Measurements from ENCODE around the gene C1QTNF5. TPM values are rescaled to one million over a fixed set of nuclear protein-coding genes. Genes with fewer than 3 reads are reported as not detected.

The C1QTNF5 gene
- total and polyA plus RNA-seq, 2 experiments from 2014 or later, result 4.5 to 27.9 TPM

DNA sequence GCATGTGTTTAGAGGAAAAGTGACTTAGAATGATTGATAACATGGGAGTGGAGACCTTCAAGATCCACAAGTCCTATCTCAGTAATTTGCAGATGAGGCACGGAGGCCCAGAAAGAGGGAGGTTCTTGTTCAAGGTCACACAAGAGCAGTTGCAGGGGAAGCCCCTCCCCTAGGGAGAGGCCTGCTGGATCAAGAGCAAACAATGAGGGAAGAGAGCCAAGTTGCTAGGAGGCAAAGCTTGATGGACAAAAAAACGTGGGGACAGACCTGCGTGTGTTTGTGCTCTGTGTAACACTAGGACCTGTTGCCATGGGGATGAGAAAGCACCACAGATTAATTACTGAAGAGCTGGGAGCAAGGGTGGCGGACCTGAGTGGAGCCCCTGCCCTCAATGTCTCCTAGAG lies 12.2 kb upstream of the C1QTNF5 start:
- Histone ChIP-seq H3K36me3 (ENCODE audit: low read depth) (no peaks in the 10 kb centered on the region), H3K4me2 (ENCODE audit: unreplicated experiment) (no peak overlapping the region), H3K9me3 (ENCODE audit: low read depth) (no peaks in the 10 kb centered on the region), H3K9me2 (ENCODE audit: insufficient read depth) (no peaks in the 10 kb centered on the region), H3K4me3 (no peak overlapping the region), H3K79me2 (ENCODE audit: insufficient read depth) (no peaks in the 10 kb centered on the region), H3K9ac (no peak overlapping the region), H3F3A (ENCODE audit: insufficient read depth) (no peaks in the 10 kb centered on the region), H4K20me1 (ENCODE audit: insufficient read depth) (no peaks in the 10 kb centered on the region), H3K4me1 (ENCODE audit: insufficient read depth) (no peaks in the 10 kb centered on the region), H2AFZ (no peak overlapping the region), H3K27ac (no peak overlapping the region), H3K27me3 (replicated peaks; ENCODE audit: insufficient read depth) (peaks cover 8% of the 10 kb centered on the region; the same call in 1 of the 2 replicates)
- no peak for TF ChIP-seq EZH2 (IDR thresholded peaks at IDR 0.05; ENCODE audit: insufficient read depth, poor library complexity, severe bottlenecking)
- no peak for TF ChIP-seq EZH2phosphoT487 (IDR thresholded peaks at IDR 0.05; ENCODE audit: insufficient read depth, low read depth)
- WGBS, 2 experiments (ENCODE audit: low coverage in 1 of 2, low lambda C conversion rate in 2 of 2, missing lambda C conversion rate in 2 of 2), result 32 to 37% methylated on average over 4 of the region's 4 CpGs
- in situ Hi-C loops (cut with MboI), result loop anchor here (10.0 kb wide), 1 partner anchor 122 kb away; no protein-coding TSS in a partner anchor
- DNase-seq, result no peak

GRCh38 chr11:119351232-119351631 lies 10.5 kb upstream of the C1QTNF5 start:
- DNase-seq, result no peak
- H3K4me2 ChIP-seq (ENCODE audit: unreplicated experiment), result no peak overlapping the region
- peaks cover 9% of the 10 kb centered on the region; the same call in 1 of the 2 replicates for H3F3A ChIP-seq (ENCODE audit: insufficient read depth)
- no peak overlapping the region for H3K27ac ChIP-seq
- H3K9me2 ChIP-seq (ENCODE audit: insufficient read depth), result no peaks in the 10 kb centered on the region
- TF ChIP-seq EZH2phosphoT487 (IDR thresholded peaks at IDR 0.05; ENCODE audit: insufficient read depth, low read depth), result no peak
- no peak for TF ChIP-seq EZH2 (IDR thresholded peaks at IDR 0.05; ENCODE audit: insufficient read depth, poor library complexity, severe bottlenecking)
- H3K79me2 ChIP-seq (ENCODE audit: insufficient read depth), result no peaks in the 10 kb centered on the region
- in situ Hi-C loops (cut with MboI), result loop anchor here (10.0 kb wide), 1 partner anchor 124 kb away; no protein-coding TSS in a partner anchor
- H3K9ac ChIP-seq, result no peak overlapping the region
- no peaks in the 10 kb centered on the region for H3K9me3 ChIP-seq (ENCODE audit: low read depth)
- no peak overlapping the region for H2AFZ ChIP-seq
- peaks cover 12% of the 10 kb centered on the region for H3K4me1 ChIP-seq (ENCODE audit: insufficient read depth)
- H3K36me3 ChIP-seq (ENCODE audit: low read depth), result no peaks in the 10 kb centered on the region
- WGBS, 2 experiments (ENCODE audit: low coverage in 1 of 2, low lambda C conversion rate in 2 of 2, missing lambda C conversion rate in 2 of 2), result 48 to 100% methylated on average over 1 to 2 of the region's 2 CpGs
- H3K4me3 ChIP-seq, result no peak overlapping the region
- peaks cover 8% of the 10 kb centered on the region; the same call in 1 of the 2 replicates for H3K27me3 ChIP-seq (replicated peaks; ENCODE audit: insufficient read depth)
- H4K20me1 ChIP-seq (ENCODE audit: insufficient read depth), result no peaks in the 10 kb centered on the region

DNA sequence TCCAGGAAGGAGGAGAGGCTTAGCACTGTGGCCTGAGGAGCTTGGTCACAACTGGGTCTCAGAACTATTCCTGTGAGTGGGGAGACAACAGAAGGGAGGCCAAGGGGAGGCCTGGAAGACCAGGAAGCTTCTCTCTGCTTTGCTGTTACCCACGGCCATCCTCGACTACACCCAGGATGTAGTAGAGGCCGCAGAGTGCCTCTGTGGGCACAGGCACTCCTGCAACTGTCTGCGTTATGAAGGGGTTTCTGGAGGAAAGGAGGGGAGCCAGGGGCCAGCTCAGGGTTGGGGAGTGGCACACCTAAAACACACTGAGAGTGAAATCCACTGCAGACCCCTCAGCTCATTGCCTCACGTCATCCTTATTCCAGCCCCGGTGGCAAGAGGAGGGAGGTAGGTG lies 9.6 kb upstream of the C1QTNF5 start:
- 89 to 92% methylated on average over 5 to 6 of the region's 6 CpGs for WGBS, 2 experiments (ENCODE audit: low coverage in 1 of 2, low lambda C conversion rate in 2 of 2, missing lambda C conversion rate in 2 of 2)
- in situ Hi-C loops (cut with MboI), result loop anchor here (10.0 kb wide), 1 partner anchor 124 kb away; no protein-coding TSS in a partner anchor

DNA sequence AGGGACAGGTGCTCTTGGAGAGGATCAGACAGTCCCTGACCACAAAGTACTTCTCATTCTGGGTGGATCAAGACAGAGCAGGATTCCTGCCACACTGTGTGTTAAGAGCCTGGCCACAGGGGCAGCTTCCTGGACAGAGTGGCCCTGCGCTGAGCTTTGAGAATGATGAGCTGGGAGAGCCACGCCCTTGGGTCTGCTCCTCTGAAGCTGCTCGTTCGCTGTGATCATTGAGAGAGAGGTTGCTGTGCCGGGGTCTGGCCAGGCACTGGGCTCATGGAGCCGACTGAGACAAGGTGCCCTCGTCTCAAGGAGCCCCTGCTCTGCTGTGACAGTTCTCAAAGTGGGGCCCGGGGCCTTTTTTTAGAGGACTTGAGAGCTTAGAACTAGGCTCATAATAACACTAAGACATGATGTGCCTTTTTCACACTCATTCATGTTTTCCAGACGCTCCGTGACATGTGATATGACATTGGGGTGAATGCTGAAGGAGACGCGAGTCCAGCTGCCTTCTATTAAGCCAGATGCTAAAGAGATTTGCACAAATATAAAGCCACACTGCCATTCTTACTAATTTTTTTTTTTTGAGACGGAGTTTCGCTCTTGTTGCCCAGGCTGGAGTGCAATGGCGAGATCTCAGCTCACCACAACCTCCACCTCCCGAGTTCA lies 7.4 kb upstream of the C1QTNF5 start:
- Histone ChIP-seq H3K36me3 (ENCODE audit: low read depth) (no peaks in the 10 kb centered on the region), H3K4me3 (no peak overlapping the region), H3K79me2 (ENCODE audit: insufficient read depth) (no peaks in the 10 kb centered on the region), H3K9me2 (ENCODE audit: insufficient read depth) (no peaks in the 10 kb centered on the region), H3K4me1 (ENCODE audit: insufficient read depth) (peaks cover 12% of the 10 kb centered on the region), H3K9me3 (ENCODE audit: low read depth) (no peaks in the 10 kb centered on the region), H3K27me3 (replicated peaks; ENCODE audit: insufficient read depth) (peaks cover 8% of the 10 kb centered on the region; the same call in 1 of the 2 replicates), H2AFZ (0 out of 2 replicates have a peak overlapping the region, but pooled peaks have one; percentile 12), H3K4me2 (ENCODE audit: unreplicated experiment) (no peak overlapping the region), H4K20me1 (ENCODE audit: insufficient read depth) (no peaks in the 10 kb centered on the region), H3K9ac (no peak overlapping the region), H3K27ac (no peak overlapping the region), H3F3A (ENCODE audit: insufficient read depth) (peaks cover 9% of the 10 kb centered on the region; the same call in 1 of the 2 replicates)
- 12 to 13% methylated on average over 16 of the region's 16 CpGs for WGBS, 2 experiments (ENCODE audit: low coverage in 1 of 2, low lambda C conversion rate in 2 of 2, missing lambda C conversion rate in 2 of 2)
- TF ChIP-seq EZH2 (IDR thresholded peaks at IDR 0.05; ENCODE audit: insufficient read depth, poor library complexity, severe bottlenecking) (no peak), EZH2phosphoT487 (IDR thresholded peaks at IDR 0.05; ENCODE audit: insufficient read depth, low read depth) (no peak)
- peak; percentile 36 for DNase-seq
- in situ Hi-C loops (cut with MboI), result no loop called here

More for the DNA sequence above, 9.6 kb upstream of the C1QTNF5 start:
- no peak for DNase-seq
- TF ChIP-seq EZH2phosphoT487 (IDR thresholded peaks at IDR 0.05; ENCODE audit: insufficient read depth, low read depth) (no peak), EZH2 (IDR thresholded peaks at IDR 0.05; ENCODE audit: insufficient read depth, poor library complexity, severe bottlenecking) (no peak)
- Histone ChIP-seq H3K4me2 (ENCODE audit: unreplicated experiment) (no peak overlapping the region), H3K9me3 (ENCODE audit: low read depth) (no peaks in the 10 kb centered on the region), H3K4me3 (no peak overlapping the region), H3K9me2 (ENCODE audit: insufficient read depth) (no peaks in the 10 kb centered on the region), H3K27me3 (replicated peaks; ENCODE audit: insufficient read depth) (peaks cover 8% of the 10 kb centered on the region; the same call in 1 of the 2 replicates), H2AFZ (no peak overlapping the region), H3F3A (ENCODE audit: insufficient read depth) (peaks cover 9% of the 10 kb centered on the region; the same call in 1 of the 2 replicates), H3K4me1 (ENCODE audit: insufficient read depth) (peaks cover 12% of the 10 kb centered on the region), H3K27ac (no peak overlapping the region), H3K36me3 (ENCODE audit: low read depth) (no peaks in the 10 kb centered on the region), H3K9ac (no peak overlapping the region), H4K20me1 (ENCODE audit: insufficient read depth) (no peaks in the 10 kb centered on the region), H3K79me2 (ENCODE audit: insufficient read depth) (no peaks in the 10 kb centered on the region)

Measured in GM23248 (cell line).